Adrenal gland (tissue), 5 donors: ENCODE results near the gene DYNAP.

Experiments used
- CTCF ChIP-seq, 6 experiments: fragments of 450-650 bp in 4 of 6; fragments of 200-600 bp in 2 of 6; sonication (generic) in 1 of 6; IDR thresholded peaks; 1 replicate in 5 of 6; 2 replicates in 1 of 6; pipeline versions ENCODE4 v1.5.1 to v1.8.0; 2016 to 2021; ENCODE audit warnings: antibody characterized with exemption in 6 of 6, mild to moderate bottlenecking in 2 of 6, moderate library complexity in 1 of 6
- POLR2A ChIP-seq, 2 donors: fragments of 450-650 bp; IDR thresholded peaks; one replicate each; pipeline ENCODE4 v1.6.1; 2017; ENCODE audit warnings: antibody characterized with exemption in 2 of 2, mild to moderate bottlenecking in 2 of 2, moderate library complexity in 1 of 2
- donor health status: DM: no; HTN: no; CAD: no.

GRCh38 chr18:54611816-54612215 is 20.8 kb downstream of the DYNAP start:
- TF ChIP-seq CTCF (IDR thresholded peaks at IDR 0.05) (no peak), POLR2A (IDR thresholded peaks at IDR 0.05) (no peak)
